LNCaP clone FGC (cell line): Measurements from ENCODE around the gene HIVEP3.

Experiments used
- DNase-seq: peaks from one replicate; pipeline ENCODE4 v3.0.0-alpha.2; 2011; ENCODE audit warnings: low read depth
- H3K4me3 ChIP-seq: 2 replicates; pipeline ENCODE4 v1.5.1; 2011; ENCODE audit warnings: mild to moderate bottlenecking, low read depth, low read length, control low read depth
- TF ChIP-seq, protein P1 (sequence below): IDR thresholded peaks from 2 replicates; pipeline ENCODE4 v1.5.1; 2012; ENCODE audit warnings: mild to moderate bottlenecking; ENCODE audit not compliant: control insufficient read depth, insufficient read depth; ENCODE audit errors: extremely low read depth

The HIVEP3 gene

DNA sequence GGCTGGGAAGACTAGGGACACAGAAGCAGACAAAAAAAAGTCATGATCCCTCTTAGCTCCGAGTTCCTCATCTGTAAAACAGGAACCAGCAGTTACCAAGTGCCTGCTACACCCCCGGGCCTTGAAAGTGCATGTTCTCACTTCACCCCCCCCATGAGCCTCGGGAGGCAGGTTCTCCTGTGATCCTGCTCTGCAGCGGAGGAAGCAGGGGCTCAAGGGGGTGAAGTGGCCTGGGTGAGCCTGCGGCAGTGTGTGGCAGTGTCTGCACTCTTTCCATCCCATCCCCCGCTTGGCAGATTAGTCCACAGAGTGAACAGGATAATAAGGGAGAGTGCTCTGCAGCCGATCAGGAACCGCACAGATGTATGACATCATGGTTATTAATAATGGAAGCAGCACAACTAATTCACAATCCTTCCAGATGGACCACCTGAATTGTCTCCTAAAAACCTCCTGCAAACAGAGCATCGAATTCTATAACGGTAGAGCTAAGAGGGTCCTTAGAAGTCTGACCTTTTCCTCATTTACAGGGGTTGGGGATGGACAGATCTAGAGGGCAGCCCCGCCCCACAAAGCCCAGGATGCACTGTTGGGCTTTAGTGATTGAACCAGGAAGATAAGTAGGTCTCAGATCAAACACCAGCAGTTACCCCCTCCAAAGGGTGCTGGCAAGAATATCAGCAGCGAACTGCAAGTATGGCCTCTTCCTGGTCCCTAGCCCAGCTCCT lies 260.1 kb downstream of the HIVEP3 start:
- TF ChIP-seq, protein P1, sequence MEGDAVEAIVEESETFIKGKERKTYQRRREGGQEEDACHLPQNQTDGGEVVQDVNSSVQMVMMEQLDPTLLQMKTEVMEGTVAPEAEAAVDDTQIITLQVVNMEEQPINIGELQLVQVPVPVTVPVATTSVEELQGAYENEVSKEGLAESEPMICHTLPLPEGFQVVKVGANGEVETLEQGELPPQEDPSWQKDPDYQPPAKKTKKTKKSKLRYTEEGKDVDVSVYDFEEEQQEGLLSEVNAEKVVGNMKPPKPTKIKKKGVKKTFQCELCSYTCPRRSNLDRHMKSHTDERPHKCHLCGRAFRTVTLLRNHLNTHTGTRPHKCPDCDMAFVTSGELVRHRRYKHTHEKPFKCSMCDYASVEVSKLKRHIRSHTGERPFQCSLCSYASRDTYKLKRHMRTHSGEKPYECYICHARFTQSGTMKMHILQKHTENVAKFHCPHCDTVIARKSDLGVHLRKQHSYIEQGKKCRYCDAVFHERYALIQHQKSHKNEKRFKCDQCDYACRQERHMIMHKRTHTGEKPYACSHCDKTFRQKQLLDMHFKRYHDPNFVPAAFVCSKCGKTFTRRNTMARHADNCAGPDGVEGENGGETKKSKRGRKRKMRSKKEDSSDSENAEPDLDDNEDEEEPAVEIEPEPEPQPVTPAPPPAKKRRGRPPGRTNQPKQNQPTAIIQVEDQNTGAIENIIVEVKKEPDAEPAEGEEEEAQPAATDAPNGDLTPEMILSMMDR, result no peak
- no peak for DNase-seq
- H3K4me3 ChIP-seq, result no peak overlapping the region

DNA sequence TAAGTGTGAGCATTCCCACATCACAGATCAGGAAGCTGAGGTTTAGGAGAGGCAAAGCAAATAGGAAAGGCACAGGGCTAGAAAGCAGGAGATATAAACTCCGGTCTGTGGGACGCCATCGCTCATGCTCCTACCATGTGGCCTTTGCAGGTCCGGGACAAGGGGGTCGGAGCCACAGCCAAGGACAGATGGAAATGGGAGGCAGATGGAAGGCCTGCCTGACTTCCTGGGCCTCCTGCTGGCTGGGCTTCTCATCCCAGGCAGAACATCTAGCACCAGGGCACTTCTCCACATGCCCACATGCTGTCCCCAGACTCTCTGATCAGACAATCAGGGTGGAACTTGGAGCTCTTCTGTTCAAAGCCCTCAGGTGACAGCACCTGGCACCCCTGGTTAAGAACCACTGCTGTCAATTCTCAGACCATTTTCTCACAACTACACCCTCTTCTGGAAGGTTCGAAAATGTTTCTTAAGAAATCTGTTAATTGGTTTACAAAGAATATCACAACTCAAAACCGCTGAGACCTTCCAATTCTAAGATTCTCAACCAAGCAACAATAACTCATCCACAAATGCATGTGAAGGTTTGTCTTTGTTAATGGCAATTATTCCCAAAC lies 260.9 kb downstream of the HIVEP3 start:
- no peak for DNase-seq
- TF ChIP-seq, protein P1, result no peak

DNA sequence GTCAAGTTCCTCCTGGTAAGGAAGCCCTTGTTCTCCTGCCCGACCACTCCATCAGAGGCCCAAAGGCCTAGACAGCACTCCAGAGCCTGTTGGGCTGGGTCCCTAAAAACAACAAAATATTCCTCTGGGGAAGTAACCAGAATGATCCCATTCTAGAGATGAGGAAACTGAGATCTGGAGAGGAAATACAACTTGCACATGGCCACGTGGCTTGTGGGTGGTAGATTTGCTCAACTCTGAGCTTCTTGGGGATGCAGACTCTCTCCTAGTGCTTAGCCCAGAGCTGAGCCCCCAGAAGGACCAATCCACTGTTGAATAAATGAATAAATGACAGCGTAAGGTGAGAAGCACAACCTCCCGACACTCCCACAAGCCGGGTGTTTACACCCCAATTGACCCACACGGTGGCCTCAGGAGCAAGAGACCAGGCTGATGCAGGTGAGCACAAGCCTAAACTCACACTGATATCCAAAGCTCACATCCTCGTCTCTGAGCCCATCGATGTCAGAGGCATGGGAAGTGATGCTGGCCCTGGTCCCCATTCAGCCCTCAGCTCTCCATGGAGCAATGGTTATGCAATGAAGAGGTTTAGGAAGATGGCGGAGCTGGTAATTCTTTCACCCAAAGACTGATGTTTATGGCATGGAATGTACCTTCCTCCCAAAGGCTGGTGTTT lies 261.8 kb downstream of the HIVEP3 start:
- no peak overlapping the region for H3K4me3 ChIP-seq
- DNase-seq, result no peak
- TF ChIP-seq, protein P1, result no peak

More for the DNA sequence above, 260.9 kb downstream of the HIVEP3 start:
- H3K4me3 ChIP-seq, result no peak overlapping the region

DNA sequence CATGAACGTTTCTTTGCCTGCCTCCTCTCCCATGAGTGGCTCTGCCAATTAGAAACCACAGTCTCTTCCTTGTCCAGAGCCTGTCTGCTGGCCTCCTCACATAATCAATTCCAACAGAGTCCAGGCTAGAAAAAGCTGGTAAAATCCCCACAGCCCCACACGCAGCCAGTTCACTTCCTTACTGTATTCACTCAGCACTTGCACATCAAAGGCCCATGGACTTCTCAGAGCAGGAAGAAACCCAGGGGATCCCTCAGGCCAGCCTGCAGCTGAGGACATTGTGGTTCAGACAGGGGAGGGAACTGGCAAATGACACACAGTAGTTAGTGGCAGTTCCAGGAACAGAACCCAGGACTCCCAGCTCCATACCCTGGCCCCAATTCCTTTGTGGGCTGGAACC lies 262.7 kb downstream of the HIVEP3 start:
- H3K4me3 ChIP-seq, result no peak overlapping the region
- TF ChIP-seq, protein P1, result no peak
- no peak for DNase-seq

DNA sequence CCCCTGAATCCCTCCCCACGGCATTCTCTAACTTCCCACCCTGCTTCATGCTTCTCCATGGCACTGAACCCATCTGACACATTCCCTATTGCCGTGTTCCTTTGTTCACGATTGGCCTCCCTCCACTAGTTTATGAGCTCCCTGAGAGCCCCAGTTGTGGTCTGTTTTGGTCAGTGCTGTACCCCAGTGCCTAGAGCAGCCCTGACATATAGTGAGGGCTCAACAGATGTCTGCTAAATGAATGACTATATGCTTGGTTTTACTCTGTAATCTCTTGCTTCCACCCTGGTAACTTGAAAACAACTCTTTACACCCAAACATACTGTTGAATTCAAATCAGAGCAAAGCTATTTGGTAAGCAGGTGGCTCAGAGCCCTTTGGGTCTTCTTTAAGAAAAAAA lies 263.1 kb downstream of the HIVEP3 start:
- H3K4me3 ChIP-seq, result no peak overlapping the region
- TF ChIP-seq, protein P1, result no peak
- no peak for DNase-seq

DNA sequence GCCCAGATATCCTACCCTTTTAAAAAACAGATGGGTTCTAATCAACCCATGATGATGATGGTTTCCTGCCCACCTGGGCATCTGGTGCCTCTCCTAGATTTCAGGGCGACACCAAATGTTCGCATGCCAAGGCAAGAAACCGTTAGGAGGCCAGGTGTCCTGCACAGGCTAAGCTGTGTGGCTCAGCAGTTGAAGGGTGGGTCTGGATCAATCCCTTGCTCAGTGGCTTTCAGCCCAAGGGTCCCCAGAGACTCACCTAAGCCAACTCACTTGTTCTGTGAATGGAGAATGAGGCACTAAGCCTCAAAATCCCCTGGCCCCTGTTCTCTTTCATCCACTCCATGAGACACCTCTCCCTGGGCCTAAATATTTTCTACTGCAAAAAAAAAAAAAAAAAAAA lies 265.1 kb downstream of the HIVEP3 start:
- H3K4me3 ChIP-seq, result no peak overlapping the region
- no peak for DNase-seq
- TF ChIP-seq, protein P1, result no peak
